DND-41 (cell line): Measurements from ENCODE around the gene AKR1B15.

Experiments used
- ATAC-seq: fragments of 200-7000 bp; cut with Tn5 transposase; 3 replicates; pipeline ENCODE4 v1.9.1; 2021; ENCODE audit warnings: low read depth; ENCODE audit not compliant: insufficient read depth
- DNase-seq: peaks from one replicate; pipeline ENCODE4 v3.0.0-alpha.2; 2020
- H2AFZ ChIP-seq: 2 replicates; pipeline ENCODE4 v1.6.0; 2012; ENCODE audit warnings: low read depth, low read length
- H3K27ac ChIP-seq: 2 replicates; pipeline ENCODE4 v1.5.1; 2012; ENCODE audit warnings: low read length, inconsistent platforms
- H3K27me3 ChIP-seq: fragments of 200-600 bp; sonication (generic); 2 replicates; pipeline ENCODE4 v1.6.0; 2012; ENCODE audit warnings: low read length, mild to moderate bottlenecking, inconsistent platforms; ENCODE audit not compliant: insufficient read depth, poor library complexity
- H3K36me3 ChIP-seq: 2 replicates; pipeline ENCODE4 v1.5.1; 2012; ENCODE audit warnings: low read length, inconsistent platforms; ENCODE audit not compliant: insufficient read depth
- H3K4me1 ChIP-seq: 2 replicates; pipeline ENCODE4 v1.5.1; 2012; ENCODE audit warnings: mild to moderate bottlenecking, low read length; ENCODE audit not compliant: insufficient read depth
- H3K4me2 ChIP-seq: 2 replicates; pipeline ENCODE4 v1.6.0; 2012; ENCODE audit warnings: mild to moderate bottlenecking, moderate library complexity, low read length, inconsistent platforms; ENCODE audit not compliant: insufficient read depth
- H3K4me3 ChIP-seq, 2 experiments: fragments of 200-600 bp in 1 of 2; shearing (Covaris generic) in 1 of 2; 2 replicates each; pipeline ENCODE4 v1.5.1; 2012 to 2016; ENCODE audit warnings: inconsistent platforms in 2 of 2, low read length in 2 of 2, mild to moderate bottlenecking in 2 of 2, low read depth in 1 of 2, moderate library complexity in 1 of 2
- H3K79me2 ChIP-seq: 2 replicates; pipeline ENCODE4 v1.6.0; 2012; ENCODE audit warnings: low read length, inconsistent platforms; ENCODE audit not compliant: insufficient read depth
- H3K9ac ChIP-seq: 2 replicates; pipeline ENCODE4 v1.6.0; 2012; ENCODE audit warnings: low read depth, mild to moderate bottlenecking, inconsistent platforms, low read length, moderate library complexity
- H3K9me3 ChIP-seq: 2 replicates; pipeline ENCODE4 v1.5.1; 2012; ENCODE audit warnings: low read length, moderate library complexity, mild to moderate bottlenecking, inconsistent platforms; ENCODE audit not compliant: insufficient read depth, severe bottlenecking
- H4K20me1 ChIP-seq: 2 replicates; pipeline ENCODE4 v1.6.0; 2012; ENCODE audit warnings: low read length; ENCODE audit not compliant: insufficient read depth
- EZH2 ChIP-seq: IDR thresholded peaks from 3 replicates; pipeline ENCODE4 v1.6.1; 2012; ENCODE audit warnings: borderline replicate concordance, low read depth, mild to moderate bottlenecking, moderate library complexity, low read length, inconsistent platforms; ENCODE audit not compliant: severe bottlenecking
- TF ChIP-seq, protein P1 (sequence below): IDR thresholded peaks from 2 replicates; pipeline ENCODE4 v1.5.1; 2012; ENCODE audit warnings: borderline replicate concordance, low read length, moderate library complexity, mild to moderate bottlenecking; ENCODE audit not compliant: poor library complexity, severe bottlenecking; ENCODE audit errors: extremely low read depth

AKR1B15 gene

DNA sequence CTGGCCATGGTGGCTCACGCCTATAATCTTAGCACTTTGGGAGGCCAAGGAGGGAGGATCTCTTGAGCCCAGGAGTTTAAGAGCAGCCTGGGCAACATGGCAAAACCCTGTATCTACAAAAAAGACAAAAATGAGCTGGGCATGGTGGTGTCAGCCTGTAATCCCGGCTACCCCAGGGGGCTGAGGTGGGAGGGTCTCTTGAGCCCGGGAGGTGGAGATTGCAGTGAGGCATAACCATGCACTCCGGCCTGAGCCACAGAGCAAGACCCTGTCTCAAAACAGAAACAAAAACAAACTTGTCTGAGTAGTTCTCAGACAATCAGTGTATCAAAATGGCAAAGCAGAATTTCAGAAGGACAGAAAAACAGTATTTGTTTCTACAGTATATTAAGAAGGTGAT lies 52.5 kb downstream of the AKR1B15 start:
- no peaks in the 10 kb centered on the region for H4K20me1 ChIP-seq
- no peak overlapping the region for H3K4me3 ChIP-seq
- DNase-seq (no peak), ATAC-seq (no peak)
- H3K79me2 ChIP-seq: no peaks in the 10 kb centered on the region
- H3K9me3 ChIP-seq: no peaks in the 10 kb centered on the region
- H3K4me1 ChIP-seq: peaks cover 16% of the 10 kb centered on the region
- no peaks in the 10 kb centered on the region for H3K36me3 ChIP-seq
- no peak overlapping the region for H3K4me2 ChIP-seq
- H2AFZ ChIP-seq: no peak overlapping the region
- no peak overlapping the region for H3K27ac ChIP-seq
- TF ChIP-seq, protein P1, sequence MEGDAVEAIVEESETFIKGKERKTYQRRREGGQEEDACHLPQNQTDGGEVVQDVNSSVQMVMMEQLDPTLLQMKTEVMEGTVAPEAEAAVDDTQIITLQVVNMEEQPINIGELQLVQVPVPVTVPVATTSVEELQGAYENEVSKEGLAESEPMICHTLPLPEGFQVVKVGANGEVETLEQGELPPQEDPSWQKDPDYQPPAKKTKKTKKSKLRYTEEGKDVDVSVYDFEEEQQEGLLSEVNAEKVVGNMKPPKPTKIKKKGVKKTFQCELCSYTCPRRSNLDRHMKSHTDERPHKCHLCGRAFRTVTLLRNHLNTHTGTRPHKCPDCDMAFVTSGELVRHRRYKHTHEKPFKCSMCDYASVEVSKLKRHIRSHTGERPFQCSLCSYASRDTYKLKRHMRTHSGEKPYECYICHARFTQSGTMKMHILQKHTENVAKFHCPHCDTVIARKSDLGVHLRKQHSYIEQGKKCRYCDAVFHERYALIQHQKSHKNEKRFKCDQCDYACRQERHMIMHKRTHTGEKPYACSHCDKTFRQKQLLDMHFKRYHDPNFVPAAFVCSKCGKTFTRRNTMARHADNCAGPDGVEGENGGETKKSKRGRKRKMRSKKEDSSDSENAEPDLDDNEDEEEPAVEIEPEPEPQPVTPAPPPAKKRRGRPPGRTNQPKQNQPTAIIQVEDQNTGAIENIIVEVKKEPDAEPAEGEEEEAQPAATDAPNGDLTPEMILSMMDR: no peak
- no peak for TF ChIP-seq EZH2
- no peak overlapping the region for H3K9ac ChIP-seq
- H3K27me3 ChIP-seq: no peaks in the 10 kb centered on the region

- ATAC-seq: peak; percentile 71
- H3K9me3 ChIP-seq: no peaks in the 10 kb centered on the region
- DNase-seq: peak; percentile 15
- no peaks in the 10 kb centered on the region for H3K27me3 ChIP-seq
- no peaks in the 10 kb centered on the region for H3K36me3 ChIP-seq
- TF ChIP-seq, protein P1: no peak
- H4K20me1 ChIP-seq: no peaks in the 10 kb centered on the region
- peak overlapping the region; percentile 60 for H3K4me2 ChIP-seq
- H3K4me1 ChIP-seq: peaks cover 19% of the 10 kb centered on the region
- H3K4me3 ChIP-seq: peak overlapping the region in 1 of 2 experiments; percentile 30; a peak in 2 of 4 replicates
- peak overlapping the region; percentile 66 for H2AFZ ChIP-seq
- no peak overlapping the region for H3K9ac ChIP-seq
- H3K27ac ChIP-seq: no peak overlapping the region
- no peaks in the 10 kb centered on the region for H3K79me2 ChIP-seq
Observed at GRCh38 chr7:134602881-134603451, 54.1 kb downstream of the AKR1B15 start.

- Histone ChIP-seq H2AFZ (0 out of 2 replicates have a peak overlapping the region, but pooled peaks have one; percentile 15), H3K4me1 (peaks cover 19% of the 10 kb centered on the region), H3K36me3 (no peaks in the 10 kb centered on the region), H3K4me2 (peak overlapping the region; percentile 48; the same call in 1 of the 2 replicates), H3K9me3 (no peaks in the 10 kb centered on the region), H3K27ac (no peak overlapping the region), H3K79me2 (no peaks in the 10 kb centered on the region), H4K20me1 (no peaks in the 10 kb centered on the region), H3K9ac (no peak overlapping the region), H3K4me3 (no peak overlapping the region), H3K27me3 (peaks cover 4% of the 10 kb centered on the region)
- TF ChIP-seq, protein P1: peak; percentile 93
- no peak for TF ChIP-seq EZH2
- peak; percentile 95 for ATAC-seq
- peak; percentile 64 for DNase-seq
Observed at GRCh38 chr7:134605978-134606923, 57.3 kb downstream of the AKR1B15 start.
